Adrenal gland (tissue), 12 donors: Measurements from ENCODE around the gene CIART. TPM values are rescaled to one million over a fixed set of nuclear protein-coding genes. Genes with fewer than 3 reads are reported as not detected.
"Not testable (repeated sequence)": the region's sequence is repeated elsewhere in the genome, so short reads cannot be mapped to it uniquely, and the experiment has no call there.

Experiments used
- DNase-seq, 7 donors: peaks; one replicate each; pipeline ENCODE4 v3.0.0-alpha.2; 2019 to 2020
- H3K27ac ChIP-seq, 5 donors: fragments of 200-600 bp; sonication (generic) in 4 of 5; 1 replicate in 3 of 5; 2 replicates in 2 of 5; pipeline versions ENCODE4 v1.5.1 to v1.8.0; 2016 to 2020; ENCODE audit warnings: mild to moderate bottlenecking in 1 of 5
- H3K27me3 ChIP-seq: fragments of 200-600 bp; 2 replicates; pipeline ENCODE4 v1.8.0; 2021
- H3K36me3 ChIP-seq, 2 donors: fragments of 200-600 bp; replicated peaks in 1 of 2; 1 replicate in 1 of 2; 2 replicates in 1 of 2; pipeline versions ENCODE4 v1.5.1 to v1.8.0; 2018 to 2022
- H3K4me1 ChIP-seq, 2 donors: fragments of 200-600 bp; replicated peaks in 1 of 2; 1 replicate in 1 of 2; 2 replicates in 1 of 2; pipeline versions ENCODE4 v1.5.1 to v1.8.0; 2018 to 2021
- H3K4me3 ChIP-seq, 4 donors: fragments of 200-600 bp; sonication (generic) in 3 of 4; one replicate each; pipeline ENCODE4 v1.5.1; 2016 to 2018
- H3K9me3 ChIP-seq, 3 donors: fragments of 200-600 bp; sonication (generic) in 1 of 3; replicated peaks in 1 of 3; 1 replicate in 2 of 3; 2 replicates in 1 of 3; pipeline versions ENCODE4 v1.5.1 to v1.8.0; 2016 to 2021
- POLR2A ChIP-seq, 2 donors: fragments of 450-650 bp; IDR thresholded peaks; one replicate each; pipeline ENCODE4 v1.6.1; 2017; ENCODE audit warnings: antibody characterized with exemption in 2 of 2, mild to moderate bottlenecking in 2 of 2, moderate library complexity in 1 of 2
- WGBS, 4 donors: extraction: QIAGEN DNeasy Blood & Tissue Kit in 2 of 4; methylation state at CpG; one replicate each; pipeline versions ENCODE4 v1.1.5 to v1.1.7; 2013 to 2017; 5-methylcytosine and 5-hydroxymethylcytosine counted together
- intact Hi-C, 2 donors: fragments of 100-400 bp; cut with DNase I; formaldehyde crosslinking; loops; one replicate each; pipeline versions ENCODE4 v1.14.1 to v1.15.0; 2022 to 2023
- polyA plus RNA-seq, 3 donors: library from polyadenylated mRNA; stranded (reverse); fragments of 200-250 nt in 2 of 3; fragments of 350-450 nt in 1 of 3; fragmentation: Illumina TruSeq in 1 of 3; extraction: RNeasy Lipid Tissue Mini Kit (QIAGEN cat#74804) in 1 of 3; gene quantifications; one replicate each; pipeline ENCODE4 v1.2.3, GENCODE V29; 2013 to 2014
- total RNA-seq, 9 donors: library from RNA; depleted of rRNA in 4 of 9; stranded (reverse); fragments of >200 nt in 4 of 9; fragments of 120-200 nt in 1 of 9; fragmentation: NEBNext Ultra II Directional in 1 of 9; extraction: Animal tissue kit (Norgen Biotek cat#: 25700) in 1 of 9; gene quantifications; one replicate each; pipeline versions ENCODE4 v1.1.0 to v1.2.4, GENCODE V29; 2013 to 2023
- TF ChIP-seq, protein P1 (sequence below), 6 experiments: fragments of 450-650 bp in 4 of 6; fragments of 200-600 bp in 2 of 6; sonication (generic) in 1 of 6; IDR thresholded peaks; 1 replicate in 5 of 6; 2 replicates in 1 of 6; pipeline versions ENCODE4 v1.5.1 to v1.8.0; 2016 to 2021; ENCODE audit warnings: antibody characterized with exemption in 6 of 6, mild to moderate bottlenecking in 2 of 6, moderate library complexity in 1 of 6
- donor health status: healthy with polysubstance abuse.
- donor health status: Bipolar disorder and iron deficiency.
- donor health status: DM: yes; HTN: yes; CAD: no.
- donor health status: DM: no; HTN: no; CAD: no.
- donor health status: DM: no; HTN: no; CAD: no.
- donor health status: DM: yes; HTN: yes; CAD: no.

Gene CIART
- total and polyA plus RNA-seq, 12 donors, result 4.4 to 24.6 (median 9.2) TPM

DNA sequence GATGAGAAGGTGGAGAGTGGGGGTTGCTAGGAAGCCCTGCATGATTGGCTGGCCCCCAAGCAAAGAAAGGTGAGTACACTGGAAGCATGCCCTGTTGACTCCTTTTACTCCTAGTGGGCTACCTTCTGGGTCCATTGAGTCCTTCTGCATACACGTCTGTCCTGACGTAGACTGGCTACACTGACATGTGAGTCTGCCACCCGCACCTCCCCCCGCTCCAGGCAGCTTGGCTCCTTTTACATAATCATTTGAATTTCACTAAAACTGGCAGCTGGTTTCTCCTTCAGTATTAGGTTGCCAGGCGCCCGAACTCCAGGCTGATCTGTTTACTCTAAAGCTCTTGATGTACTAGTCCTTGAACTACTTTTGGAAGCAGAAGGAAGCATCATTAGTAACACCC lies 20.0 kb downstream of the CIART start:
- 47 to 66% (median 51%) methylated on average over 3 to 6 of the region's 6 CpGs for WGBS, 4 donors
- H3K36me3 ChIP-seq, result peaks cover 0 to 30% of the 10 kb centered on the region in 2 donors
- peaks cover 3 to 17% of the 10 kb centered on the region in 2 donors for H3K4me1 ChIP-seq
- peak; percentile 86 to 98 (median 93) for DNase-seq
- H3K27me3 ChIP-seq, result no peaks in the 10 kb centered on the region
- H3K4me3 ChIP-seq, result no peak overlapping the region
- intact Hi-C loops, result no loop called here
- no peaks in the 10 kb centered on the region for H3K9me3 ChIP-seq
- TF ChIP-seq, protein P1, sequence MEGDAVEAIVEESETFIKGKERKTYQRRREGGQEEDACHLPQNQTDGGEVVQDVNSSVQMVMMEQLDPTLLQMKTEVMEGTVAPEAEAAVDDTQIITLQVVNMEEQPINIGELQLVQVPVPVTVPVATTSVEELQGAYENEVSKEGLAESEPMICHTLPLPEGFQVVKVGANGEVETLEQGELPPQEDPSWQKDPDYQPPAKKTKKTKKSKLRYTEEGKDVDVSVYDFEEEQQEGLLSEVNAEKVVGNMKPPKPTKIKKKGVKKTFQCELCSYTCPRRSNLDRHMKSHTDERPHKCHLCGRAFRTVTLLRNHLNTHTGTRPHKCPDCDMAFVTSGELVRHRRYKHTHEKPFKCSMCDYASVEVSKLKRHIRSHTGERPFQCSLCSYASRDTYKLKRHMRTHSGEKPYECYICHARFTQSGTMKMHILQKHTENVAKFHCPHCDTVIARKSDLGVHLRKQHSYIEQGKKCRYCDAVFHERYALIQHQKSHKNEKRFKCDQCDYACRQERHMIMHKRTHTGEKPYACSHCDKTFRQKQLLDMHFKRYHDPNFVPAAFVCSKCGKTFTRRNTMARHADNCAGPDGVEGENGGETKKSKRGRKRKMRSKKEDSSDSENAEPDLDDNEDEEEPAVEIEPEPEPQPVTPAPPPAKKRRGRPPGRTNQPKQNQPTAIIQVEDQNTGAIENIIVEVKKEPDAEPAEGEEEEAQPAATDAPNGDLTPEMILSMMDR (IDR thresholded peaks at IDR 0.05), result no peak
- TF ChIP-seq POLR2A (IDR thresholded peaks at IDR 0.05), result peak in 1 of 2 donors; percentile 67
- peak overlapping the region; percentile 84 to 95 (median 94) for H3K27ac ChIP-seq

DNA sequence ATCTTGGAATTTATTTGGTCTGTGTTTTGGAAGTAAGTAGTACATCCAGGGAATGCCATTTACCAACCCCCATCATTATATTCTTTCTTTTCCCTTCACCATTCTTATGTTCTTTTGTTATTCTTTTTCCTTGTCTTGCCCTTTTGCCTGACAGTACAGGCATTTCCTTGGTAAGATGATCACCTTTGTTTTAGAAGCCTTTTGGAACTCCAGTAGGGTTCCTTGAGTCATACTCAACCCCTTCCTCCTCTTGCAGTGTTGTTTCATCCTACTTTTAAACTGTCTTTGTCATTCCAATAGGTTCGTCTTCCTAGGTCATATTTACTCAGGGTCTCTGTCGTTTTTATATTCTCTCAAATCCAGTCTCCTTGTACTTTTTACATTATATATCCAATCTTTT lies 20.5 kb downstream of the CIART start:
- intact Hi-C loops, result no loop called here
- 44 to 63% (median 53%) methylated on average over 2 of the region's 2 CpGs for WGBS, 4 donors
- H3K36me3 ChIP-seq, result peaks cover 0 to 30% of the 10 kb centered on the region in 2 donors

DNA sequence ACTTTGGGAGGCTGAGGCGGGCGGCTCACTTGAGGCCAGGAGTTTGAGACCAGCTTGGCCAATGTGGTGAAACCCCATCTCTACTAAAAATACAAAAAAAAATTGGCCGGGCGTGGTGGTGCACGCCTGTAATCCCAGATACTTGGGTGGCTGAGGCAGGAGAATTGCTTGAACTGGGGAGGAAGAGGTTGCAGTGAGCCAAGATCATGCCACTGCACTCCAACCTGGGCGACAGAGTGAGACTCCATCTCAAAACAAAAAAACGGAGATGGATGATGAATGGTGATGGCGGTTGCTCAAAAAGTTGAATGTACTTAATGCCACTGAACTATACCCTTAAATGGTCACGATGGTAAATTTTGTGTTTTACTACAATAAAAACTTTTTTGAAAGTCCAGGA lies 26.2 kb downstream of the CIART start:
- H3K9me3 ChIP-seq, DNase-seq, H3K4me3 ChIP-seq, H3K4me1 ChIP-seq, intact Hi-C loops, H3K27ac ChIP-seq, H3K27me3 ChIP-seq: not testable (repeated sequence)
- 90 to 95% (median 95%) methylated on average over 7 to 9 of the region's 9 CpGs for WGBS, 4 donors
- peaks cover 0 to 11% of the 10 kb centered on the region in 2 donors for H3K36me3 ChIP-seq

More for the DNA sequence above, 20.5 kb downstream of the CIART start:
- Histone ChIP-seq H3K4me1 (peaks cover 3 to 17% of the 10 kb centered on the region in 2 donors), H3K27me3 (no peaks in the 10 kb centered on the region), H3K9me3 (no peaks in the 10 kb centered on the region), H3K4me3 (no peak overlapping the region), H3K27ac (peak overlapping the region; percentile 66 to 95 (median 86))
- DNase-seq, result no peak
- TF ChIP-seq, protein P1 (IDR thresholded peaks at IDR 0.05), result no peak

DNA sequence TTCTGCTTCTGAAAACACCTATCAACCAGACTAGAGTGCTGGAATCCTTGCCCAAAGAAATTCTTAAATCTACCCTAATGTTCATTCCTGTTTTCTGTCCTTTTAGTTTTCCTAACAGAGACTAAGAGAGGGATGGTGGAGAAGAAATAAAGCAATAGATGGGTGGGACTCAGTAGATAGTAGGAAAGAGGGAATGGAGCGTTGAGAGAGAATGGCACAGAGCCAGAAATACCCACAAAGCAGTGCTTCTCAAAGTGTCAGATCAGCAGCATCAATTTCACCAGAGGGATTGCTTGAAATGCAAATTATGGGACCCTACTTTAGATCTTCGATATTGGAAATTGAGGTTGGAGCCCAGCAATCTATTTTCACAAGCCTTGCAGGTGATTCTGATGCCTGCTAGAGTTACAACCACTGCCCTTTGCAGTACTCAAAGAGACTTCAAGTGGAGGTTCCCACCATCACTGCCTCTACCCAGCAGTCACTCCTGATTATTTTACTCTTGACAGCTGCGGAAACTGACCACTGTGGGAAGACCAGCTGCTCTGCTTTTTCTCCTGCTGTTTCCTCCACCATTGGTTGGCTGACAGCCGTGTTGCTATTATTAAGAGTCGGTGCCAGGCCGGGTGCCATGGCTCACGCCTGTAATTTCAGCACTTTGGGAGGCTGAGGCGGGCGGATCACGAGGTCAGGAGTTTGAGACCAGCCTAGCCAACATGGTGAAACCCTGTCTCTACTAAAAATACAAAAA lies 27.6 kb downstream of the CIART start:
- no peak overlapping the region for H3K4me3 ChIP-seq
- H3K27me3 ChIP-seq, result no peaks in the 10 kb centered on the region
- no peak overlapping the region for H3K27ac ChIP-seq
- peaks cover 0 to 11% of the 10 kb centered on the region in 2 donors for H3K36me3 ChIP-seq
- 79 to 87% (median 82%) methylated on average over 9 to 10 of the region's 10 CpGs for WGBS, 4 donors
- H3K4me1 ChIP-seq, result no peaks in the 10 kb centered on the region
- H3K9me3 ChIP-seq, result no peaks in the 10 kb centered on the region
- intact Hi-C loops, result no loop called here
- no peak for DNase-seq
- TF ChIP-seq, protein P1 (IDR thresholded peaks at IDR 0.05), result no peak
- TF ChIP-seq POLR2A (IDR thresholded peaks at IDR 0.05), result no peak

DNA sequence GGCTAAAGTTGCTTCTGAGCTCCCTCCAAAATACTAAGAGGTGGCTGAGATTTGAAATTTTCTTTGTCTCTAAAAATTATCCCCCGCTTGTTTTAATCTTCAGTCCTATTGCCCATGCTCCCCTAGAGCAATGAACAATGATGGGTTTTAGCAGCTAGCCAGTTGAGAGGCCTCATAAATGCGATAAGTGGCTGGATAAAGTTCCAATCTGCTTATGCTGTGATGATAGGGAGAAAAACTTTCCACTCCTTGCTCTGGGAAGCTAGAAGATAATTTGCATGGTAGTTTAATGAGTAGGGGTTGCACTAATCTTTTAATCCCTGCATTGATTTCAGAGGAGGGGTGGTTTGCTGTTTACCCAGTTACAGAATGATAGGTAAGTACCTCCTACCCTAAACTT lies 29.4 kb downstream of the CIART start:
- 87 to 95% (median 91%) methylated on average over 2 of the region's 2 CpGs for WGBS, 4 donors

DNA sequence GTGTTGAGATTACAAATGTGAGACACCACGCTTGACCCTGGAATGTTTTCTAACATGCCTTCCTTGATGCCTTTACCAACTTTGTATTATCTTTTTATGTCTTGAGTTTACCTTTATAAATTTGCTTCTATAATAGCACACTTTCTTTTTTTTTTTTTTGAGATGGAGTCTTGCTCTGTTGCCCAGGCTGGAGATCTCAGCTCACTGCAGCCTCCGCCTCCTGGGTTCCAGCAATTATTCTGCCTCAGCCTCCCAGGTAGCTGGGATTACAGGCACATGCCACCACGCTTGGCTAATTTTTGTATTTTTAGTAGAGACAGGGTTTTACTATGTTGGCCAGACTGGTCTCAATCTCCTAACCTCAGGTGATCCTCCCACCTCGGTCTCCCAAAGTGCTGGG lies 32.3 kb downstream of the CIART start:
- intact Hi-C loops, H3K9me3 ChIP-seq, DNase-seq, H3K4me1 ChIP-seq, H3K27ac ChIP-seq, H3K27me3 ChIP-seq, H3K4me3 ChIP-seq, H3K36me3 ChIP-seq: not testable (repeated sequence)
- 89 to 98% (median 95%) methylated on average over 4 of the region's 4 CpGs for WGBS, 4 donors

More for the DNA sequence above, 29.4 kb downstream of the CIART start:
- Histone ChIP-seq H3K27ac (no peak overlapping the region), H3K4me3 (no peak overlapping the region), H3K9me3 (no peaks in the 10 kb centered on the region), H3K36me3 (peaks cover 0 to 11% of the 10 kb centered on the region in 2 donors), H3K27me3 (no peaks in the 10 kb centered on the region), H3K4me1 (no peaks in the 10 kb centered on the region)
- no peak for DNase-seq
- intact Hi-C loops, result no loop called here
- TF ChIP-seq, protein P1 (IDR thresholded peaks at IDR 0.05), result no peak
- no peak for TF ChIP-seq POLR2A (IDR thresholded peaks at IDR 0.05)
